ENCODE measurements around the gene DNAJC15. TPM values are rescaled to one million over a fixed set of nuclear protein-coding genes. Genes with fewer than 3 reads are reported as not detected.
A peak's percentile ranks its signal among the peaks of the same experiment; 100 is the strongest.

Gene DNAJC15
- total RNA-seq, 1 donor from 2014 or later, result 17.1 TPM

GRCh38 chr13:43113603-43114002, 90.2 kb downstream of the DNAJC15 start:
- TF ChIP-seq CTCF (IDR thresholded peaks at IDR 0.05; ENCODE audit: partially characterized antibody, unreplicated experiment), result no peak
- peaks cover 9% of the 10 kb centered on the region for H3K4me1 Mint-ChIP-seq (ENCODE audit: low read depth, unreplicated experiment)
- DNase-seq, result no peak
- no peaks in the 10 kb centered on the region for H3K9me3 Mint-ChIP-seq (ENCODE audit: unreplicated experiment)
- no peaks in the 10 kb centered on the region for H3K36me3 Mint-ChIP-seq (ENCODE audit: unreplicated experiment)
- H3K27me3 Mint-ChIP-seq (ENCODE audit: unreplicated experiment), result no peaks in the 10 kb centered on the region
- no peak overlapping the region for H3K27ac Mint-ChIP-seq (ENCODE audit: unreplicated experiment)
- no peak overlapping the region for H3K4me3 Mint-ChIP-seq (ENCODE audit: unreplicated experiment)

GRCh38 chr13:43114504-43114903, 91.1 kb downstream of the DNAJC15 start:
- H3K9me3 Mint-ChIP-seq (ENCODE audit: unreplicated experiment), result no peaks in the 10 kb centered on the region
- H3K36me3 Mint-ChIP-seq (ENCODE audit: unreplicated experiment), result no peaks in the 10 kb centered on the region
- no peak for DNase-seq
- H3K4me1 Mint-ChIP-seq (ENCODE audit: low read depth, unreplicated experiment), result peaks cover 12% of the 10 kb centered on the region
- H3K4me3 Mint-ChIP-seq (ENCODE audit: unreplicated experiment), result no peak overlapping the region
- no peaks in the 10 kb centered on the region for H3K27me3 Mint-ChIP-seq (ENCODE audit: unreplicated experiment)
- TF ChIP-seq CTCF (IDR thresholded peaks at IDR 0.05; ENCODE audit: partially characterized antibody, unreplicated experiment), result no peak
- peak overlapping the region; percentile 29 for H3K27ac Mint-ChIP-seq (ENCODE audit: unreplicated experiment)

GRCh38 chr13:43115141-43115540, 91.8 kb downstream of the DNAJC15 start:
- TF ChIP-seq CTCF (IDR thresholded peaks at IDR 0.05; ENCODE audit: partially characterized antibody, unreplicated experiment), result no peak
- Mint-ChIP-seq H3K4me3 (ENCODE audit: unreplicated experiment) (no peak overlapping the region), H3K27me3 (ENCODE audit: unreplicated experiment) (no peaks in the 10 kb centered on the region), H3K27ac (ENCODE audit: unreplicated experiment) (peak overlapping the region; percentile 29), H3K4me1 (ENCODE audit: low read depth, unreplicated experiment) (peaks cover 15% of the 10 kb centered on the region), H3K9me3 (ENCODE audit: unreplicated experiment) (no peaks in the 10 kb centered on the region), H3K36me3 (ENCODE audit: unreplicated experiment) (no peaks in the 10 kb centered on the region)
- no peak for DNase-seq

- Mint-ChIP-seq H3K27me3 (ENCODE audit: unreplicated experiment) (no peaks in the 10 kb centered on the region), H3K4me1 (ENCODE audit: low read depth, unreplicated experiment) (peaks cover 15% of the 10 kb centered on the region), H3K36me3 (ENCODE audit: unreplicated experiment) (no peaks in the 10 kb centered on the region), H3K4me3 (ENCODE audit: unreplicated experiment) (no peak overlapping the region), H3K27ac (ENCODE audit: unreplicated experiment) (no peak overlapping the region), H3K9me3 (ENCODE audit: unreplicated experiment) (peaks cover 2% of the 10 kb centered on the region)
- DNase-seq, result no peak
- TF ChIP-seq CTCF (IDR thresholded peaks at IDR 0.05; ENCODE audit: partially characterized antibody, unreplicated experiment), result no peak
Measured at GRCh38 chr13:43116242-43116641, 92.9 kb downstream of the DNAJC15 start.

- H3K27ac Mint-ChIP-seq (ENCODE audit: unreplicated experiment), result no peak overlapping the region
- no peak for TF ChIP-seq CTCF (IDR thresholded peaks at IDR 0.05; ENCODE audit: partially characterized antibody, unreplicated experiment)
- no peaks in the 10 kb centered on the region for H3K27me3 Mint-ChIP-seq (ENCODE audit: unreplicated experiment)
- no peak for DNase-seq
- H3K36me3 Mint-ChIP-seq (ENCODE audit: unreplicated experiment), result no peaks in the 10 kb centered on the region
- peaks cover 15% of the 10 kb centered on the region for H3K4me1 Mint-ChIP-seq (ENCODE audit: low read depth, unreplicated experiment)
- H3K4me3 Mint-ChIP-seq (ENCODE audit: unreplicated experiment), result no peak overlapping the region
- H3K9me3 Mint-ChIP-seq (ENCODE audit: unreplicated experiment), result peaks cover 2% of the 10 kb centered on the region
Measured at GRCh38 chr13:43118521-43118920, 95.1 kb downstream of the DNAJC15 start.

All from glutamatergic neuron (in vitro differentiated cells).